Measurements from ENCODE around the gene VAV2.

VAV2 gene

DNA sequence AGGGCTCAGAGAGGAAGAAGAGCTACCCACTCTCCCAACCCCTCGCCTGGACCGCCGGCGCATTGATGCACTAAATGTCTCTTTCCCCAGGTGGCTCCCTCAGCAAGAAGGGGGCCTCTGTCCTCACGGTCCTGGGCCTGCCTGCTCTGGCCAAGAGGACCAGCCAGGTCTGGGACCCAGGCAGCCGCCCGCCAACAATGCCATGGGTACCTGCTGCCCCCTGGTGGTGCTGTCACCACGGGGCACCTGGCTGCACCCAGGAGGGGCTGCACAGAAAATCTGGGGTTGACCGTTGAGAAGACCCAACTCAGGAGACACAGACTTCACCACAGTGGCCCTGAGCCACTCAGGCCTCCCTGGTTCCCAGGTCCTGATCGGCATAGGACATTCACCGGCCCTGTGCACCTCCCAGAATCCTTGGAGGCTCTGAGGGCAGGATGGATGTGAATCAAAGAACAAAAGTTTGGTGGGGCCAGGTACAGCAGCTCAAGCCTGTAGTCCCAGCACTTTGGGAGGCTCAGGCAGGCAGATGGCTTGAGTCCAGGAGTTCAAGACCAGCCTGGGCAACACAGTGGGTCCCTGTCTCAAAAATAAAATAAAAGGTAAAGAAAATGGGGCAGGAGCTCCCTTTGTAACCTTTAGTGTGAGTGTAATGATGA is 2.4 kb upstream of the VAV2 start:
- TF ChIP-seq BACH2 (CRISPR knock-in tag; IDR thresholded peaks at IDR 0.05; ENCODE audit: borderline replicate concordance) (no peak), ZNF70 (CRISPR knock-in tag; IDR thresholded peaks at IDR 0.05) (no peak), PPARA (CRISPR knock-in tag; IDR thresholded peaks at IDR 0.05; ENCODE audit: borderline replicate concordance) (no peak), OSR1 (CRISPR knock-in tag; IDR thresholded peaks at IDR 0.05) (no peak), ZFP30 (CRISPR knock-in tag; IDR thresholded peaks at IDR 0.05) (no peak), SNAI2 (CRISPR knock-in tag; IDR thresholded peaks at IDR 0.05) (no peak), GLIS3 (CRISPR knock-in tag; IDR thresholded peaks at IDR 0.05) (no peak), ISL1 (CRISPR knock-in tag; IDR thresholded peaks at IDR 0.05) (no peak), ZNF8 (CRISPR knock-in tag; IDR thresholded peaks at IDR 0.05) (no peak), TOX (CRISPR knock-in tag; IDR thresholded peaks at IDR 0.05; ENCODE audit: borderline replicate concordance) (no peak), RARB (CRISPR knock-in tag; IDR thresholded peaks at IDR 0.05) (no peak)
- TF ChIP-seq, protein P1, sequence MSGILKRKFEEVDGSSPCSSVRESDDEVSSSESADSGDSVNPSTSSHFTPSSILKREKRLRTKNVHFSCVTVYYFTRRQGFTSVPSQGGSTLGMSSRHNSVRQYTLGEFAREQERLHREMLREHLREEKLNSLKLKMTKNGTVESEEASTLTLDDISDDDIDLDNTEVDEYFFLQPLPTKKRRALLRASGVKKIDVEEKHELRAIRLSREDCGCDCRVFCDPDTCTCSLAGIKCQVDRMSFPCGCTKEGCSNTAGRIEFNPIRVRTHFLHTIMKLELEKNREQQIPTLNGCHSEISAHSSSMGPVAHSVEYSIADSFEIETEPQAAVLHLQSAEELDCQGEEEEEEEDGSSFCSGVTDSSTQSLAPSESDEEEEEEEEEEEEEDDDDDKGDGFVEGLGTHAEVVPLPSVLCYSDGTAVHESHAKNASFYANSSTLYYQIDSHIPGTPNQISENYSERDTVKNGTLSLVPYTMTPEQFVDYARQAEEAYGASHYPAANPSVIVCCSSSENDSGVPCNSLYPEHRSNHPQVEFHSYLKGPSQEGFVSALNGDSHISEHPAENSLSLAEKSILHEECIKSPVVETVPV (CRISPR knock-in tag; IDR thresholded peaks at IDR 0.05), result no peak
- TF ChIP-seq, protein P2, sequence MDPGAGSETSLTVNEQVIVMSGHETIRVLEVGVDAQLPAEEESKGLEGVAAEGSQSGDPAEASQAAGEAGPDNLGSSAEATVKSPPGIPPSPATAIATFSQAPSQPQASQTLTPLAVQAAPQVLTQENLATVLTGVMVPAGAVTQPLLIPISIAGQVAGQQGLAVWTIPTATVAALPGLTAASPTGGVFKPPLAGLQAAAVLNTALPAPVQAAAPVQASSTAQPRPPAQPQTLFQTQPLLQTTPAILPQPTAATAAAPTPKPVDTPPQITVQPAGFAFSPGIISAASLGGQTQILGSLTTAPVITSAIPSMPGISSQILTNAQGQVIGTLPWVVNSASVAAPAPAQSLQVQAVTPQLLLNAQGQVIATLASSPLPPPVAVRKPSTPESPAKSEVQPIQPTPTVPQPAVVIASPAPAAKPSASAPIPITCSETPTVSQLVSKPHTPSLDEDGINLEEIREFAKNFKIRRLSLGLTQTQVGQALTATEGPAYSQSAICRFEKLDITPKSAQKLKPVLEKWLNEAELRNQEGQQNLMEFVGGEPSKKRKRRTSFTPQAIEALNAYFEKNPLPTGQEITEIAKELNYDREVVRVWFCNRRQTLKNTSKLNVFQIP (CRISPR knock-in tag; IDR thresholded peaks at IDR 0.05; ENCODE audit: borderline replicate concordance, low read depth), result no peak
- TF ChIP-seq, protein P3, sequence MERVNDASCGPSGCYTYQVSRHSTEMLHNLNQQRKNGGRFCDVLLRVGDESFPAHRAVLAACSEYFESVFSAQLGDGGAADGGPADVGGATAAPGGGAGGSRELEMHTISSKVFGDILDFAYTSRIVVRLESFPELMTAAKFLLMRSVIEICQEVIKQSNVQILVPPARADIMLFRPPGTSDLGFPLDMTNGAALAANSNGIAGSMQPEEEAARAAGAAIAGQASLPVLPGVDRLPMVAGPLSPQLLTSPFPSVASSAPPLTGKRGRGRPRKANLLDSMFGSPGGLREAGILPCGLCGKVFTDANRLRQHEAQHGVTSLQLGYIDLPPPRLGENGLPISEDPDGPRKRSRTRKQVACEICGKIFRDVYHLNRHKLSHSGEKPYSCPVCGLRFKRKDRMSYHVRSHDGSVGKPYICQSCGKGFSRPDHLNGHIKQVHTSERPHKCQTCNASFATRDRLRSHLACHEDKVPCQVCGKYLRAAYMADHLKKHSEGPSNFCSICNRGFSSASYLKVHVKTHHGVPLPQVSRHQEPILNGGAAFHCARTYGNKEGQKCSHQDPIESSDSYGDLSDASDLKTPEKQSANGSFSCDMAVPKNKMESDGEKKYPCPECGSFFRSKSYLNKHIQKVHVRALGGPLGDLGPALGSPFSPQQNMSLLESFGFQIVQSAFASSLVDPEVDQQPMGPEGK (CRISPR knock-in tag; IDR thresholded peaks at IDR 0.05; ENCODE audit: borderline replicate concordance), result no peak
- TF ChIP-seq, protein P4, sequence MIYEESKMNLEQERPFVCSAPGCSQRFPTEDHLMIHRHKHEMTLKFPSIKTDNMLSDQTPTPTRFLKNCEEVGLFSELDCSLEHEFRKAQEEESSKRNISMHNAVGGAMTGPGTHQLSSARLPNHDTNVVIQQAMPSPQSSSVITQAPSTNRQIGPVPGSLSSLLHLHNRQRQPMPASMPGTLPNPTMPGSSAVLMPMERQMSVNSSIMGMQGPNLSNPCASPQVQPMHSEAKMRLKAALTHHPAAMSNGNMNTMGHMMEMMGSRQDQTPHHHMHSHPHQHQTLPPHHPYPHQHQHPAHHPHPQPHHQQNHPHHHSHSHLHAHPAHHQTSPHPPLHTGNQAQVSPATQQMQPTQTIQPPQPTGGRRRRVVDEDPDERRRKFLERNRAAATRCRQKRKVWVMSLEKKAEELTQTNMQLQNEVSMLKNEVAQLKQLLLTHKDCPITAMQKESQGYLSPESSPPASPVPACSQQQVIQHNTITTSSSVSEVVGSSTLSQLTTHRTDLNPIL (CRISPR knock-in tag; IDR thresholded peaks at IDR 0.05; ENCODE audit: low read depth), result no peak
- TF ChIP-seq, protein P5, sequence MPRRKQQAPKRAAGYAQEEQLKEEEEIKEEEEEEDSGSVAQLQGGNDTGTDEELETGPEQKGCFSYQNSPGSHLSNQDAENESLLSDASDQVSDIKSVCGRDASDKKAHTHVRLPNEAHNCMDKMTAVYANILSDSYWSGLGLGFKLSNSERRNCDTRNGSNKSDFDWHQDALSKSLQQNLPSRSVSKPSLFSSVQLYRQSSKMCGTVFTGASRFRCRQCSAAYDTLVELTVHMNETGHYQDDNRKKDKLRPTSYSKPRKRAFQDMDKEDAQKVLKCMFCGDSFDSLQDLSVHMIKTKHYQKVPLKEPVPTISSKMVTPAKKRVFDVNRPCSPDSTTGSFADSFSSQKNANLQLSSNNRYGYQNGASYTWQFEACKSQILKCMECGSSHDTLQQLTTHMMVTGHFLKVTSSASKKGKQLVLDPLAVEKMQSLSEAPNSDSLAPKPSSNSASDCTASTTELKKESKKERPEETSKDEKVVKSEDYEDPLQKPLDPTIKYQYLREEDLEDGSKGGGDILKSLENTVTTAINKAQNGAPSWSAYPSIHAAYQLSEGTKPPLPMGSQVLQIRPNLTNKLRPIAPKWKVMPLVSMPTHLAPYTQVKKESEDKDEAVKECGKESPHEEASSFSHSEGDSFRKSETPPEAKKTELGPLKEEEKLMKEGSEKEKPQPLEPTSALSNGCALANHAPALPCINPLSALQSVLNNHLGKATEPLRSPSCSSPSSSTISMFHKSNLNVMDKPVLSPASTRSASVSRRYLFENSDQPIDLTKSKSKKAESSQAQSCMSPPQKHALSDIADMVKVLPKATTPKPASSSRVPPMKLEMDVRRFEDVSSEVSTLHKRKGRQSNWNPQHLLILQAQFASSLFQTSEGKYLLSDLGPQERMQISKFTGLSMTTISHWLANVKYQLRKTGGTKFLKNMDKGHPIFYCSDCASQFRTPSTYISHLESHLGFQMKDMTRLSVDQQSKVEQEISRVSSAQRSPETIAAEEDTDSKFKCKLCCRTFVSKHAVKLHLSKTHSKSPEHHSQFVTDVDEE (CRISPR knock-in tag; IDR thresholded peaks at IDR 0.05), result no peak
- peak; percentile 78 for ATAC-seq

DNA sequence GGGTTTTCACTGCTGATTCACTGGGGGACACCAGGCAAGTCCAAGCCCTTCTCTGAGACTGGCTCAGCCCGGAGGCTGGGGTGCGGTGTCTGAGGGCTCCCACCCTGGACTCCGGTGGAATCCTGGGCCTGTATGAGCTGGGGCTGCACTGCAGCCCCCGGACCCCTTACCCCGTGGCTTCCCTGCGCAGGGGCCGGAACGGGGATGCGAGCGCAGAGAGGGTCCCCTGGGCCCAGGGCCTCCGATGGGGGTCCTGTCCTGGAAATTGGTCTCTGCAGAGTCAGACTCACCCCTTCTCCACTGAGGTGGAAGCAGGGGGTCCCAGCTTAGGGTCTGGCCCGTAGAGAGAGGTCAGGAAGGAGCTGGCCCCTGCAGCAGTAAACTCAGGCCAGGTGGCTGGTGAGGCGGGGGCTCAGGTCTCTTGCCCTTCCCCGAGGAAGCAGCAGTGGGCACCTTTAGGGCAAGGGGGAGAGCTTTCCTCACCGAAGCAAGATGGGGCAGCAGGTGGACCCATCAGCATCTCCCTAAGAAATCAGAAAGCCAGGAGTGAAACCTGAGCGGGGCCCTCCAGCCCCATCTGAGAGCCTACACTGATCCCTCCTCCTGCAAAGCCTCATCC is 1.6 kb upstream of the VAV2 start:
- no peak for TF ChIP-seq ZFP30 (CRISPR knock-in tag; IDR thresholded peaks at IDR 0.05)
- TF ChIP-seq TOX (CRISPR knock-in tag; IDR thresholded peaks at IDR 0.05; ENCODE audit: borderline replicate concordance), result no peak
- TF ChIP-seq, protein P3 (CRISPR knock-in tag; IDR thresholded peaks at IDR 0.05; ENCODE audit: borderline replicate concordance), result no peak
- no peak for TF ChIP-seq OSR1 (CRISPR knock-in tag; IDR thresholded peaks at IDR 0.05)
- TF ChIP-seq GLIS3 (CRISPR knock-in tag; IDR thresholded peaks at IDR 0.05), result no peak
- no peak for TF ChIP-seq BACH2 (CRISPR knock-in tag; IDR thresholded peaks at IDR 0.05; ENCODE audit: borderline replicate concordance)
- TF ChIP-seq SNAI2 (CRISPR knock-in tag; IDR thresholded peaks at IDR 0.05), result no peak
- no peak for ATAC-seq
